Measurements from ENCODE around the gene ANO9. TPM values are rescaled to one million over a fixed set of nuclear protein-coding genes. Genes with fewer than 3 reads are reported as not detected.

The ANO9 gene
- total and polyA plus RNA-seq, 4 donors: 0.10 to 0.53 (median 0.22) TPM; not detected in 1

- peaks cover 17% of the 10 kb centered on the region for H3K4me1 ChIP-seq (ENCODE audit: control insufficient read depth, insufficient read depth, low read length)
- H3K4me3 ChIP-seq (ENCODE audit: low read depth, low read length): no peak overlapping the region
- no peaks in the 10 kb centered on the region for H3K9me3 ChIP-seq (ENCODE audit: control insufficient read depth, insufficient read depth, low read length)
- H3K27me3 ChIP-seq (ENCODE audit: control insufficient read depth, insufficient read depth, low read length): no peaks in the 10 kb centered on the region
- no peak for DNase-seq (ENCODE audit: low read depth in 4 of 6, low spot score in 6 of 6)
- 76% methylated on average over 14 of the region's 14 CpGs for WGBS (ENCODE audit: insufficient coverage)
- no peak overlapping the region for H3K27ac ChIP-seq (ENCODE audit: low read depth, low read length)
- H3K36me3 ChIP-seq (ENCODE audit: control insufficient read depth, insufficient read depth, low read length): peaks cover 67% of the 10 kb centered on the region
These were observed 13.2 kb upstream of the ANO9 start for GRCh38 chr11:454801-455565.

- WGBS (ENCODE audit: insufficient coverage): 96% methylated on average over 9 of the region's 9 CpGs
- no peaks in the 10 kb centered on the region for H3K27me3 ChIP-seq (ENCODE audit: control insufficient read depth, insufficient read depth, low read length)
- H3K27ac ChIP-seq (ENCODE audit: low read depth, low read length): no peak overlapping the region
- no peak overlapping the region for H3K4me3 ChIP-seq (ENCODE audit: low read depth, low read length)
- DNase-seq (ENCODE audit: low read depth in 4 of 6, low spot score in 6 of 6): no peak
- peaks cover 59% of the 10 kb centered on the region for H3K36me3 ChIP-seq (ENCODE audit: control insufficient read depth, insufficient read depth, low read length)
- no peaks in the 10 kb centered on the region for H3K9me3 ChIP-seq (ENCODE audit: control insufficient read depth, insufficient read depth, low read length)
- peaks cover 26% of the 10 kb centered on the region for H3K4me1 ChIP-seq (ENCODE audit: control insufficient read depth, insufficient read depth, low read length)
These were observed 12.2 kb upstream of the ANO9 start for GRCh38 chr11:454043-454442.

DNA sequence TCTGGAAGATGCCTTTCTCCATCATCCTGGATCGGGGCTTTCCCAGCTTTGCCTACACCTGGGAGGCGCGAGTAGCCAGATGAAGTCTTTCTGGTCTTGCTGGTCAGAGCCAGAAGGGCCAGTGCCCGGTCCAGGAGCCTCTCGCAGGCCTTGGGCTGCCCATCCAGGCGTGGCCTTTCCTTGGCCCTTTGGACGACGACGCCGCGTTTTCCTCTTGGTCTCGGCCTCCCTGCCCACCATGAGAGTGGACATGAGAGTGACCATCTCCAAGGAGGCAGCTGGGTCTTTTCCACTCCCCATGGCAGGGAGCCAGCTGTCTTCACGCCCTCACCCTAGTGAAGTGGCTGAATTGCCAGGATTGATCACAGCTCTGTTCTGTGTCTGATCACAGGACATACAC is 11.8 kb upstream of the ANO9 start:
- Histone ChIP-seq H3K4me1 (ENCODE audit: control insufficient read depth, insufficient read depth, low read length) (peaks cover 29% of the 10 kb centered on the region), H3K4me3 (ENCODE audit: low read depth, low read length) (no peak overlapping the region), H3K9me3 (ENCODE audit: control insufficient read depth, insufficient read depth, low read length) (no peaks in the 10 kb centered on the region), H3K27me3 (ENCODE audit: control insufficient read depth, insufficient read depth, low read length) (no peaks in the 10 kb centered on the region), H3K27ac (ENCODE audit: low read depth, low read length) (no peak overlapping the region), H3K36me3 (ENCODE audit: control insufficient read depth, insufficient read depth, low read length) (peaks cover 59% of the 10 kb centered on the region)
- WGBS (ENCODE audit: insufficient coverage): 91% methylated on average over 13 of the region's 13 CpGs
- DNase-seq (ENCODE audit: low read depth in 4 of 6, low spot score in 6 of 6): no peak

DNA sequence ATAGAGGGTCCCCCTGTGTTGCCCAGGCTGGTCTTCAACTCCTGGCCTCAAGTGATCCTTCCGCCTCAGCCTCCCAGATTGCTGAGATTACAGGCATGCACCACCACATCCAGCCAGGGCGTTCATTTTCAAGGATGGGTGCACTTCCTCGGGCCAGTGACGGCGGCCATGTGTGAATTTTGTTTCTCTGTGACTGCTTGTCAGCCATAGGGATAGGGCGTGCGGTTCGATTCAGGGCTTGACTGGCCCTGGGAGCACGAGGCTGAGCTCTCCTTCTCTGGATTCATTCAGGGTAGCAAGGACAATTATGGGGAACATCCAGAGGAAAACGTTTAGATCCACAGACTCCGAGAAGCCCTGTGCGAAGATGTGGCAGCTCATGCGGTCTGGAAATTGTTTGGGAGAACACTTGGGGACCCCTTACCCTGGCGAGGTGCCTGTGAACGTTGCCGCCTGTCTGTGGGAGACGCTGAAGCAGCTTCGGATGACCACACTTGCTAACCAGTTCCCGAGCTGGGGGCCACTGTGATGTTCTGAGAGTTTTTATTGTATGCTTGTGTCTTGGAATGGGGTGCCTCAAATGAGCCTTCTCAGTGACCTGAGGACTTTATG is 11.2 kb upstream of the ANO9 start:
- H3K4me3 ChIP-seq (ENCODE audit: low read depth, low read length): no peak overlapping the region
- 93% methylated on average over 19 of the region's 19 CpGs for WGBS (ENCODE audit: insufficient coverage)
- no peak for DNase-seq (ENCODE audit: low read depth in 4 of 6, low spot score in 6 of 6)

GRCh38 chr11:452203-452744 is 10.5 kb upstream of the ANO9 start:
- no peak for DNase-seq (ENCODE audit: low read depth in 4 of 6, low spot score in 6 of 6)
- Histone ChIP-seq H3K27me3 (ENCODE audit: control insufficient read depth, insufficient read depth, low read length) (no peaks in the 10 kb centered on the region), H3K4me3 (ENCODE audit: low read depth, low read length) (no peak overlapping the region), H3K4me1 (ENCODE audit: control insufficient read depth, insufficient read depth, low read length) (peaks cover 37% of the 10 kb centered on the region), H3K9me3 (ENCODE audit: control insufficient read depth, insufficient read depth, low read length) (no peaks in the 10 kb centered on the region), H3K27ac (ENCODE audit: low read depth, low read length) (no peak overlapping the region), H3K36me3 (ENCODE audit: control insufficient read depth, insufficient read depth, low read length) (peaks cover 58% of the 10 kb centered on the region)
- WGBS (ENCODE audit: insufficient coverage): 89% methylated on average over 11 of the region's 12 CpGs

More for the DNA sequence above, 11.2 kb upstream of the ANO9 start:
- Histone ChIP-seq H3K27ac (ENCODE audit: low read depth, low read length) (no peak overlapping the region), H3K9me3 (ENCODE audit: control insufficient read depth, insufficient read depth, low read length) (no peaks in the 10 kb centered on the region), H3K27me3 (ENCODE audit: control insufficient read depth, insufficient read depth, low read length) (no peaks in the 10 kb centered on the region), H3K36me3 (ENCODE audit: control insufficient read depth, insufficient read depth, low read length) (peaks cover 59% of the 10 kb centered on the region), H3K4me1 (ENCODE audit: control insufficient read depth, insufficient read depth, low read length) (peaks cover 34% of the 10 kb centered on the region)

DNA sequence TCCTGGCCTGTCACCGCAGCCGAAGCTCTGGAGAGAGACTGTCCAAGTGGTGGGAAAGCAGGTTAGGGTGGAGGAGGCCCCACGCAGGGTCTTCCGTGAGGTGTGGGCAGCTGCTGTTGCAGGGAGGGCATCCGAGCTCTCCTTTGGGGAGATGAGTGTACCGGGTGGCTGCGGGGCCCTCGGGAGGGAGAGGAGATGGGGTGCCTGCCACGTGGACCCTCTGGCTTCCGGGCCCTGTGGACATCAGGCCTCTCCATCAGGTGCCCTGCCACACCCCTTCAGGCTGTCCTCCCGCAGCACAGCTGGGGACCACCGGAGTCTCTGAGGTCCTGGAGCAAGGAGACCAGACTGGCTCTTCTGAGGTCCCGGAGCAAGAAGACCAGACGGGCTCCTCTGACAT is 9.9 kb upstream of the ANO9 start:
- H3K27me3 ChIP-seq (ENCODE audit: control insufficient read depth, insufficient read depth, low read length): no peaks in the 10 kb centered on the region
- 91% methylated on average over 14 of the region's 14 CpGs for WGBS (ENCODE audit: insufficient coverage)
- H3K9me3 ChIP-seq (ENCODE audit: control insufficient read depth, insufficient read depth, low read length): no peaks in the 10 kb centered on the region
- peaks cover 37% of the 10 kb centered on the region for H3K4me1 ChIP-seq (ENCODE audit: control insufficient read depth, insufficient read depth, low read length)
- H3K27ac ChIP-seq (ENCODE audit: low read depth, low read length): no peak overlapping the region
- H3K36me3 ChIP-seq (ENCODE audit: control insufficient read depth, insufficient read depth, low read length): peaks cover 54% of the 10 kb centered on the region
- peak overlapping the region; percentile 90 for H3K4me3 ChIP-seq (ENCODE audit: low read depth, low read length)
- DNase-seq (ENCODE audit: low read depth in 4 of 6, low spot score in 6 of 6): no peak

DNA sequence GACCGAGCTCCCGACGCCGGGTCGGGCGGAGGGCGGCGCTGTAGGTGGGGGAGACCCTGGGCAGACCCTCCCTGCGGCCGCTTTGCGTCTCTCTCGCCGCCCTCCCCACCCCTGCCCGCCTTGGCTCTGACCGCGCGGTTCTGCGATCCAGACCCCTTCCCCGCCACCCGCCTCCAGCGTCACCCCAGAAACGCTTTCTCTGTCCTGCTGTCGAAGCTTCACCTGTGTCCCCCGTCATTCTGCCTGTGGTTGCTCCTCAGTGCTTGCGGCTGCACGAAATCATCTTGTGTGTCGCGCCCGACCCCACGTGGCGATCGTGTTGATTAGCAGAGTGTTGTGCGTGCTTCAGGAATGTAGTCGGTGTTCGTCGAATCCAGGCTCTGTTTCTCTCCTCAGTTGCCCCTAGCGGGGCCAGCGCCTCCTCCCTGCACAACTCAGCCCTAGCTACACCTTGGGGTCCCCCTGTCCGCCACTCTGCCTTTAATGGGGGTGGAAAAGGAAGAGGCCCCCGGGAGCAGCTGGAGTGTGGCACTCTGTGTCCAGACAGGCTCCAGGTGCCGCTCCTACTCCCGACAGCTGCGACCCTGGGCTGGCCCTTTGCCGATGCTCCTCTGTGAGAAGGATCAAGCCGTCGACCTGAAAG is 9.1 kb upstream of the ANO9 start:
- no peaks in the 10 kb centered on the region for H3K27me3 ChIP-seq (ENCODE audit: control insufficient read depth, insufficient read depth, low read length)
- peak overlapping the region; percentile 90 for H3K4me3 ChIP-seq (ENCODE audit: low read depth, low read length)
- H3K9me3 ChIP-seq (ENCODE audit: control insufficient read depth, insufficient read depth, low read length): no peaks in the 10 kb centered on the region
- no peak overlapping the region for H3K27ac ChIP-seq (ENCODE audit: low read depth, low read length)
- H3K4me1 ChIP-seq (ENCODE audit: control insufficient read depth, insufficient read depth, low read length): peaks cover 40% of the 10 kb centered on the region
- peak in 3 of 6 donors; percentile 37 to 86 (median 76) for DNase-seq (ENCODE audit: low read depth in 4 of 6, low spot score in 6 of 6)
- 2% methylated on average over 36 of the region's 46 CpGs for WGBS (ENCODE audit: insufficient coverage)
- H3K36me3 ChIP-seq (ENCODE audit: control insufficient read depth, insufficient read depth, low read length): peaks cover 46% of the 10 kb centered on the region

DNA sequence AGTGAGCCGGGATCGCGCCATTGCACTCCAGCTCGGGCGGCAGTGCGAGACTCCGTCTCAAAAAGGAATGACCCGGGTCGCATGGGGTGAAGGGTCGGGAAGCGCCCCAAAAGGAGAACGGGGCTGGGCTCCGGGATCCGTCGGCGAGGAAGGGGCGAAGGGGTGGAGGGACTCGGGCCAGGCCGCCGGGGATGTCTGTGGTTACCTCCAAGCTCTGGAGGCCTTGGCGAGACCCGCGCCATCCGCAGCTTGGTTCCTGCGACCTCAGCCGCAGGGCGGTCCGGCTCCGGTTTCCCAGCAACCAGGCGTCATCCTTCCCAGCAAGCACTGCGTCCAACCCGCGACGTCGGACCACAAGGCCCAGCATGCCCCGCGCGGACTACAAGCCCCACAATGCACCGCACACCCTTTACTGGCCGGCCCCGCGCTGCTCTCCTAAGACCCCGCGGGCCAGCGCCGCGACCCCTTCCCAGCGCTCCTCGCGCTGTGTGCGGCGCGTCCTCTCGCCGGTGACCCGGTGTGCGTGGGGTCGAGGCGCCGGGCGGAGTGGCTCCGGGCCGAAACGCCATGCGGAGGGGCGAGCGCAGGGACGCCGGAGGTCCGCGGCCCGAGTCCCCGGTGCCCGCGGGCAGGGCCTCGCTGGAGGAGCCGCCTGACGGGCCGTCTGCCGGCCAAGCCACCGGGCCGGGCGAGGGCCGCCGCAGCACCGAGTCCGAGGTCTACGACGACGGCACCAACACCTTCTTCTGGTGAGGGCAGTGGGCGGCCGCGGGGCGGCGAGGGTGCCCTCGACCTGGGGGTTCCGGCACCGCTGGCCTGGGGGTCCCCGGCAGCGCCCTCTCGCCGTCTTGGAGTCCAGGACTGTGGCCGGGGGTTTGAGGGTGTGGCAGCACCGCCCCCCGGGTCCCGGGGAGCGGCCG is 8.3 kb upstream of the ANO9 start, which contains the start of gene PTDSS2:
TSS of gene PTDSS2 (plus strand) at position 391 of the 920 bp plus-strand sequence. CDS start at position 568, 177 bp downstream.
- peaks cover 44% of the 10 kb centered on the region for H3K4me1 ChIP-seq (ENCODE audit: control insufficient read depth, insufficient read depth, low read length)
- peak within 1 kb of the TSS; percentile 90 for H3K4me3 ChIP-seq (ENCODE audit: low read depth, low read length)
- no peaks in the 10 kb centered on the region for H3K27me3 ChIP-seq (ENCODE audit: control insufficient read depth, insufficient read depth, low read length)
- H3K36me3 ChIP-seq (ENCODE audit: control insufficient read depth, insufficient read depth, low read length): peaks cover 38% of the 10 kb centered on the region
- no peaks in the 10 kb centered on the region for H3K9me3 ChIP-seq (ENCODE audit: control insufficient read depth, insufficient read depth, low read length)
- peak within 1 kb of the TSS; percentile 98 for H3K27ac ChIP-seq (ENCODE audit: low read depth, low read length)
- under 1% methylated on average over 108 of the region's 108 CpGs for WGBS (ENCODE audit: insufficient coverage)
- DNase-seq (ENCODE audit: low read depth in 4 of 6, low spot score in 6 of 6): peak; percentile 87 to 99 (median 96)

Data from spinal cord (tissue), 10 donors.